ENCODE measurements around the gene SHISA7. TPM values are rescaled to one million over a fixed set of nuclear protein-coding genes. Genes with fewer than 3 reads are reported as not detected.

The SHISA7 gene
- polyA plus RNA-seq, 3 donors, result 0.01 TPM; not detected in 2

- H3K27ac ChIP-seq (ENCODE audit: low read depth in 1 of 2, low read length in 2 of 2), result no peak overlapping the region
- no peak overlapping the region for H3K4me2 ChIP-seq (replicated peaks; ENCODE audit: extremely low read depth, low read length, poor library complexity, severe bottlenecking)
- intact Hi-C loops (cut with micrococcal nuclease), result no loop called here
- peaks cover 0 to 13% of the 10 kb centered on the region in 2 donors for H3K9me3 ChIP-seq (replicated peaks in 1 of 2; ENCODE audit: control insufficient read depth in 1 of 2, insufficient read depth in 1 of 2, low read length in 2 of 2)
- no peak overlapping the region for H3K4me3 ChIP-seq (replicated peaks in 1 of 3; ENCODE audit: low read depth in 2 of 3, low read length in 3 of 3)
- H3K79me2 ChIP-seq (ENCODE audit: insufficient read depth, low read length), result no peaks in the 10 kb centered on the region
- no peaks in the 10 kb centered on the region for H3K4me1 ChIP-seq (ENCODE audit: control insufficient read depth in 1 of 2, insufficient read depth in 2 of 2, low read length in 2 of 2)
- WGBS (ENCODE audit: insufficient coverage), result 88% methylated on average over 13 of the region's 14 CpGs
- H3K27ac Mint-ChIP-seq, result no peak overlapping the region
- H3K36me3 Mint-ChIP-seq, result no peaks in the 10 kb centered on the region
- peaks cover 17 to 36% (median 30%) of the 10 kb centered on the region in 3 donors for H3K27me3 Mint-ChIP-seq (ENCODE audit: low read depth in 3 of 3)
- H3K4me3 Mint-ChIP-seq, result peak overlapping the region in 1 of 2 donors; percentile 55
- no peaks in the 10 kb centered on the region for H3K36me3 ChIP-seq (replicated peaks in 1 of 2; ENCODE audit: control insufficient read depth in 1 of 2, insufficient read depth in 2 of 2, low read length in 2 of 2)
- H3K27me3 ChIP-seq (ENCODE audit: control insufficient read depth in 2 of 2, insufficient read depth in 2 of 2, low read length in 2 of 2), result peaks cover 5 to 25% of the 10 kb centered on the region in 2 donors
- no peaks in the 10 kb centered on the region for H4K20me1 ChIP-seq (ENCODE audit: insufficient read depth, low read length)
- no peaks in the 10 kb centered on the region for H3K4me1 Mint-ChIP-seq
- H3K9me3 Mint-ChIP-seq, result peaks cover 0 to 16% (median 10%) of the 10 kb centered on the region in 7 donors
- TF ChIP-seq, protein P1, sequence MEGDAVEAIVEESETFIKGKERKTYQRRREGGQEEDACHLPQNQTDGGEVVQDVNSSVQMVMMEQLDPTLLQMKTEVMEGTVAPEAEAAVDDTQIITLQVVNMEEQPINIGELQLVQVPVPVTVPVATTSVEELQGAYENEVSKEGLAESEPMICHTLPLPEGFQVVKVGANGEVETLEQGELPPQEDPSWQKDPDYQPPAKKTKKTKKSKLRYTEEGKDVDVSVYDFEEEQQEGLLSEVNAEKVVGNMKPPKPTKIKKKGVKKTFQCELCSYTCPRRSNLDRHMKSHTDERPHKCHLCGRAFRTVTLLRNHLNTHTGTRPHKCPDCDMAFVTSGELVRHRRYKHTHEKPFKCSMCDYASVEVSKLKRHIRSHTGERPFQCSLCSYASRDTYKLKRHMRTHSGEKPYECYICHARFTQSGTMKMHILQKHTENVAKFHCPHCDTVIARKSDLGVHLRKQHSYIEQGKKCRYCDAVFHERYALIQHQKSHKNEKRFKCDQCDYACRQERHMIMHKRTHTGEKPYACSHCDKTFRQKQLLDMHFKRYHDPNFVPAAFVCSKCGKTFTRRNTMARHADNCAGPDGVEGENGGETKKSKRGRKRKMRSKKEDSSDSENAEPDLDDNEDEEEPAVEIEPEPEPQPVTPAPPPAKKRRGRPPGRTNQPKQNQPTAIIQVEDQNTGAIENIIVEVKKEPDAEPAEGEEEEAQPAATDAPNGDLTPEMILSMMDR (IDR thresholded peaks at IDR 0.05), result no peak
- H3K9ac ChIP-seq (ENCODE audit: insufficient read depth, low read length, poor library complexity, severe bottlenecking), result no peak overlapping the region
- no peak for DNase-seq
- no peak overlapping the region for H2AFZ ChIP-seq (ENCODE audit: insufficient read depth, low read depth, low read length, poor library complexity, severe bottlenecking)
Measured at GRCh38 chr19:55432241-55432959, 10.7 kb downstream of the SHISA7 start.

DNA sequence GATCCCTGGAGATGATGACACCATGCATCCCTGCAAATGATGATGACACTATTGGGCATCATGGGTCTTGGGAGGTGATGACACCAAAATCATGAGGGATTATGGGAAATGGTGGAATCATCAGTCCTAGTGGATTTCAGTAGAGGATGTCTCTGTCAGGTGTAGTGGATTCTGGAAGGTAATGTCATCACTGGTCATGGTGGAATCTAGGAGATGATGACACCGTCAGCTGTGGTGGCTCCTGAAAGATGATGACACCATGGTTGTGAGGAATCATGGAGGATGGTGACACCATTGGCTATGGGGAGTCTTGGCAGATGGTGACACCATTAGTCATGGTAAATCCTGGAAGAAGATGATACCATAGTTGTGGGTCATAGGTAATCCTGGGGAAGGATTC, 11.9 kb downstream of the SHISA7 start:
- Histone ChIP-seq H3K36me3 (replicated peaks in 1 of 2; ENCODE audit: control insufficient read depth in 1 of 2, insufficient read depth in 2 of 2, low read length in 2 of 2) (no peaks in the 10 kb centered on the region), H3K9ac (ENCODE audit: insufficient read depth, low read length, poor library complexity, severe bottlenecking) (no peak overlapping the region), H3K4me2 (replicated peaks; ENCODE audit: extremely low read depth, low read length, poor library complexity, severe bottlenecking) (no peak overlapping the region), H3K4me3 (replicated peaks in 1 of 3; ENCODE audit: low read depth in 2 of 3, low read length in 3 of 3) (no peak overlapping the region), H3K27ac (ENCODE audit: low read depth in 1 of 2, low read length in 2 of 2) (no peak overlapping the region), H4K20me1 (ENCODE audit: insufficient read depth, low read length) (no peaks in the 10 kb centered on the region), H3K27me3 (ENCODE audit: control insufficient read depth in 2 of 2, insufficient read depth in 2 of 2, low read length in 2 of 2) (peaks cover 5 to 21% of the 10 kb centered on the region in 2 donors), H3K79me2 (ENCODE audit: insufficient read depth, low read length) (no peaks in the 10 kb centered on the region), H3K4me1 (ENCODE audit: control insufficient read depth in 1 of 2, insufficient read depth in 2 of 2, low read length in 2 of 2) (no peaks in the 10 kb centered on the region), H3K9me3 (replicated peaks in 1 of 2; ENCODE audit: control insufficient read depth in 1 of 2, insufficient read depth in 1 of 2, low read length in 2 of 2) (peaks cover 0 to 13% of the 10 kb centered on the region in 2 donors), H2AFZ (ENCODE audit: insufficient read depth, low read depth, low read length, poor library complexity, severe bottlenecking) (no peak overlapping the region)
- no peak for DNase-seq
- WGBS (ENCODE audit: insufficient coverage), result 100% methylated on average over 1 of the region's 1 CpG
- peaks cover 0 to 16% (median 9%) of the 10 kb centered on the region in 7 donors for H3K9me3 Mint-ChIP-seq
- H3K4me1 Mint-ChIP-seq, result no peaks in the 10 kb centered on the region
- H3K27me3 Mint-ChIP-seq (ENCODE audit: low read depth in 3 of 3), result peaks cover 16 to 33% (median 26%) of the 10 kb centered on the region in 3 donors
- TF ChIP-seq, protein P1 (IDR thresholded peaks at IDR 0.05), result no peak
- intact Hi-C loops (cut with micrococcal nuclease), result no loop called here
- H3K4me3 Mint-ChIP-seq, result peak overlapping the region in 1 of 2 donors; percentile 16
- H3K36me3 Mint-ChIP-seq, result no peaks in the 10 kb centered on the region
- no peak overlapping the region for H3K27ac Mint-ChIP-seq

Measured in CD14-positive monocyte (primary cell).